GM21360 (cell line): ENCODE data around the gene MZT2B.
A peak's percentile ranks its signal among the peaks of the same experiment; 100 is the strongest.
"Not testable (repeated sequence)": the region's sequence is repeated elsewhere in the genome, so short reads cannot be mapped to it uniquely, and the experiment has no call there.

Experiments used
- ATAC-seq: cut with Tn5 transposase; IDR thresholded peaks from one replicate; pipeline ENCODE4 v1.9.1; 2021; ENCODE audit warnings: mild to moderate bottlenecking, moderate library complexity; ENCODE audit not compliant: unreplicated experiment

The MZT2B gene

DNA sequence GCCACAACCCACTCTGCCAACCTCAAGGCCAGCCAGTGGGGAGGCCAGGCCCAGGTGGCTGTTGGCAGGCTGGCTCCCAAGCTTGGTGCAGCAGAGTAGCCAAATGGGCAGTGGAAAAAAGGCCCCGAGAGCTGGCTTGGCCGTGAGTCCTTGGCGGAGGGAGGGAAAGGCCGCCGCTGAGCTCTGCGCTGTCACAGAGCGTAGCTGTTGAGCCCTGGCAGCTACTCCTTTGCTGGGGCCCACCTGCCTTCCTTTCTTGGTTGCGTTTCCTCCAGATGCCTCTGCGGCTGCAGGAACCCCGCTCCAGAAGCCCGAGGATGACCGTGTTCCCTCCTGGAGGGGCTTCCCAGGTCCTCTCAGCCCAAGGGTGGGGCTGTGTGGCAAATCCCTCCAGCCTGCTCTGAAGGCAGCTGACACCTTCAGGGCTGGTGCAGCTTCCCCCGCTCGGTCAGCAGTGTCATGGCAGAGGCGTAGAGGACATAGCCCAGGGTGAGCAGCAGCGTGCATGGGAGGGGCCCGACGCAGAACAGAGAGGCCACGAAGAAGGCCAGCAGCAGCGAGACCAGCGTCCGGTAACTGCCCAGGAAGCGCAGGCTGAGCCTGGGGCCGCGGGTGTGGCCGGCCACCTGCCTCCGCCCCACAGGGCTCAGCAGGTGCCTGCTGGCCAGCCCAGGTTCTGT is 29.8 kb upstream of the MZT2B start:
- not testable (repeated sequence) for ATAC-seq

DNA sequence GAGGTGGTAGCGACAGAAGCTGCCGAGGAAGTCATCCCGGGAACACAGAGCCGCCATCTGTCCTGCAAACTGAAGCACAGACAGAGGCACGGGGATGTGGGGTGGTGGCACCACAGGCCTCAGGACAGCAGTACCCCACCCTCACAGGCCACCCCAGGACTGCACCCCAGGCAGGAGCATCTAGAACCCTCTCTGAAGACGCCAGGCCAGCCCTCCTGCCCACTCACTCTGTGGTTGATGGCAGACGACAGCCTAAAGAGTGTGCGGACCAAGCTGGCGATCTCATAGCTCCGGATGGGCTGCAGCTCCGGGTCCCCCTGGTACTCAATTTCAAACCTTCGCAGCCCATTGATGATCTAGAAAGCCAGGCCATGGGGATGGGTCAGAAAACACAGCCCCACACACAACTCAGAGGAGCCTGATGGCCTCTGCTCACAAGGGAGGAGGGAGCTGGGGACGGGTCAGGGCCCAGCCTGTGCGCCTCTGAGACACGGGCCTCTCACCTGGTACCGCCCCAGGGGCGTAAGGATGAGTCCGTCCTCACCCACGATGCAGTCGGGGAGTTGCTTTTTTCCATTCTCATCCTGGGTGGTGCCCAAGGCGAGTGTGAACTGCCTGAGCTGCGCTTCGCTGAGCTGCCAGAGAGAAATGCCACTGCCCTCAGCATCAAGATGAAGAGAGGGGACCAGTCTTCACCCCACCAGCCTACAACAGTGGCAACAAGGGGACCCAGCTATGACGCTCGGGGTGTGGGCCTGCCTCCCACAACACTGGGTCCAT is 29.1 kb upstream of the MZT2B start:
- no peak for ATAC-seq

DNA sequence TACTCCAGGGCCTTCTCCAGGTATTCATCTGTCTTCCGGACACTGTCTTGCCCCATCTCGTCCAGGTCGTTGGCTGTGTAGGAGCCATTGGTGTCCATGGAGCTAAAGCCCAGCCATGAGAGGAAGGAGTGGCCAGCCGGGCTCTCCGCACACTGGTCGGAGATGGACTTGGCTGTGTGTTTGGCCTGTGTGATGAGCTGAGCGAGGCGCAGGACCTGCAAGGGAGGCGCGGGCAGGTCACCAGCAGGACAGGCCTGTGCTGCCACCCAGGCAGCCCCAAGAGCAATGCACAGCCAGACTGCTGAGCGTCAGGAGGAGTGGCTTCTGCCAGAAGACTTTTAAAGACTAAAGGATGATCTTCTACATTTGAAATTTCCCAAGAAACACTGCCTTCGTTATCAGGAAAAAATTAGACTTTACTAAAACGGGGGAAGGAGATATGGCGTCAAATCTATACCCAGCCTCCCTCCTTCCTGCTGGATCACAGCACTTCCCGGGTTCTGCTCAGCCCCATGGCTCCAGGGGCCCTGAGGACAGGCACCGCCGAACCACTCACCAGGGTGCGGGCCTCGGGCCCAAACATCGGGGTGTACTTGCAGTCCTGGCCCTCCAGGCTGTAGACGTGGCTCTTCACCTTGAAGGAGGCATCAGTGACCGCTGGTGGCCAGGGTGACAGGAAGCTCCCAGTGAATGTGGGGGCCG is 28.2 kb upstream of the MZT2B start:
- not testable (repeated sequence) for ATAC-seq

DNA sequence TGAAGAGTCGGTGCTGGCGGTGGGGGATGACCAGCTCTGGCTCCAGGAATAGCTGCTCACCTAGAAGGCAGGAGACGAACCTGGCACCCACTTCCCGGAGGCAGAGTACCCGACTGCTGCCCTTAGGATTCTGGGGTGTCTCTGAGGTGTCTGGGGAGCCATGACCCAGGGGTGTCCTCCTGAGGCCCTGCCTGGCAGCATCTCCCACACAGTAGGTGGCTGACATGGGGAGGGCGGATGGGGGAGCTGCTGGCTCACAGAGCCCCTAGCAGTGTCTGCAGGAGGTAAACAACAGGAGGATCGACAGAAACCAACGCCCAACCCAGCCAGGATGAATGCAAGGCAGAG is 27.7 kb upstream of the MZT2B start:
- ATAC-seq = not testable (repeated sequence)

DNA sequence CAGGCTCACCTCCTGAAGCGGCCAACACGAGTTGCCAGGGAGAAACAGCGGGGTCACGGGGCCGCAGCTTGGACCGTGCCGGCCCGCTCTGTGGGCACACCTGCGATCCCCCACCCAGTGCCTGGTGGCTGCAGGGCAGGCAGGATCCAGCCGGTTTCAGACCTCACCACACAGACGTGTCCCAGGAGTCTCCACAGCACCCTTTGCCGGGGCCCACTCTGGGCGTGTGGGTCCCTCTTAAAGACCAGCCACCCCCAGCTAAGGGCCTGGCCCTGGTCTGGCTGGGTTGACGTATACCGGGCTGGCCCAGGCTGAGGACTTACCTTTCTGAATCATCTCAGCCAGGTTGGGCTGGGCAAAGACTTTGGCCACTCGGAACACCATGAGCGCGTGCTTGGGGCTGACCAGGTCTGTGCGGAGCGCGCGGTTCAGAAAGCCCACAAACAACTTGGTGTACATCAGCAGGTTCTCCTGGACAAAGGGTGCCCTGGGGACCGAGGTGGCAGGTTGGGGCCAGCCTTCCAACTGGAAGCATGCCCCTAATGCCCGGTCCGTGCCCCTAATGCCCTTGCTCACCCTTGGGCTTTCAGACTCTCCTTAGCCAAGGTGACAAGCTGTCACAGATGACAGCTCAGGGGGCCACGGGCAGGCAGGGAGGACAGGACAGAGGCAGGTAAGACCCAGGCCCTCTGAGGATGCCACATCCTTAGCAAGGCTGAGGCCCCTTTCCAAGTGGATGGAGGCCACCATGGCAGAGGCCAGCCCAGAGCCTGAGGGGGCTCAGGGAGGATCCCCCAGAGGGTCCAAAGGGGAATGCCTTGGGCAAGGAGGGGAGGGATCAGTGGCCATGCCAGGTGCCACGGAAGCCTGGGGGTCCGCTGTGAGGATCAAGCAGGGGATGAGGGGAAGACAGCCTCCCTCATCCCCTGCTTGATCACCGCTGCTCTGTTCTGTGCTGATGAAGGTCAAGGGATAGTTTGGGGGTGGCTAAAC is 27.0 kb upstream of the MZT2B start:
- no peak for ATAC-seq

DNA sequence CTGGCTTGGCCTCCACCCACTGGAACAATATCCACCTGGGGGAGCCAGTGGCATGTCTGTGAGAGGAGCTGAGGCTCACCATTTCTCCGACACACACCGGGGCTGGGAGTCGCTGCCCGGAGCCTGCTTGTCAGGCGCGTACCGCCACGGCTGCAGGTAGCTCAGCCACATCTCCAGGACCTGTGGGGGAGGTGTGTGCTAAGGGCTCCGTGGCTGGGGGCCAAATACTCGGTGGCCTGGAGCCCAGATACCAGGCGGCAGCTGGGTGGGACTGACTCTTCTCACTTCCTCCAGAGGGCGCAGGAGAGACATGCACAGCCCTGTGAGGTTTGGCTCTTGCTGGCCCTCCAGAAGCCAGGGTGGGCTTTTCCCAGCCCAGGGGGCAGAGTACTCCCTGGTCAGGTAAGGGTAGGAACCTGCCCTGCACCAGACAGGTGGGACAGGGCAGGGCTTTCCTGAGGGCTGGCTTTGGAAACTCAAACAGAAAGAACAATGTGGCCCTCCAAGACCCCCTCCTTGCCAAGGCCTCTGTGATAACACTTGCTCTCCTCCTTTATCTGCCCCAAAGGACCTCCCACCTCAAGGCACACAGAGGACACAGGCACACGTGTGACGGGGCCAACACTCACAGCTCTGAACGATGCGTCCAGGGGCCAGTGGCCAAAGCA is 26.0 kb upstream of the MZT2B start:
- ATAC-seq = not testable (repeated sequence)

DNA sequence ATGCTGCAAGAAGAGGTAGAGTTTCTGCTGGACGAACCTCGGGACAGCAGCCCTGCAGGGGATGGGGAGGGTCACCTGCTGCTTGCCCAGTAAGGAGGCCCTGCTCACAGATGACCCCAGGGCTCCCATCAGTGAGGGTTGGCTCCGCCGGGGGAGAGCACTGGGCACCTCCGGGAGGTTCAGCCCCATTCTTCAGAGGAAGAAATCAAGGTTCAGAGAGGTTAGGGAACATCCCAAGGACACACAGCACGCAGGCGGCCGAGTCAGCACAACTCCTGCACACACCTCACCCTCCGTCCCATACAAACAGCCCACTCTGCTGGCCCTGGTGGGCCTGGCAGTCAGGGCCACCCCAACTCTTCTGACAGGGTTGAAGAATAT is 25.4 kb upstream of the MZT2B start:
- ATAC-seq = no peak

DNA sequence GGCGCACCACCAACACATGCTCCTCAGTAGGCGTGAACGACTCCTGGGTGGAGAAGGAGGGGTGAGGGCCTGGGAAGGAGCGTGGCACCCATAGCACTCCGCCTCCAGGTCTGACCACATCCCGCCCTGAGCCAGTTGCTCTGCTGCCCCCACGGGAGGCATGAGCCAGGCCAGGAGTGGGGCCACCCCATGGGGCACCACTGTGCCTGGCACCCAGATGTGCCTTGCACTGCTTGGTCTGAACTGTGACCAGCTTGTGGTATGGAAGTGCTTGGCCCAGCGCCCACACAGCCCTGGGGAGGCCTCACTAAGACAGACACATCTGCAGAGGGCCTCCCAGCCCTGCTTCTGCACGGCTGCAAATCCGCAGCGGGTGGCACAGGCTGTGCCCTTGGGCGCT is 24.7 kb upstream of the MZT2B start:
- peak; percentile 25 for ATAC-seq

DNA sequence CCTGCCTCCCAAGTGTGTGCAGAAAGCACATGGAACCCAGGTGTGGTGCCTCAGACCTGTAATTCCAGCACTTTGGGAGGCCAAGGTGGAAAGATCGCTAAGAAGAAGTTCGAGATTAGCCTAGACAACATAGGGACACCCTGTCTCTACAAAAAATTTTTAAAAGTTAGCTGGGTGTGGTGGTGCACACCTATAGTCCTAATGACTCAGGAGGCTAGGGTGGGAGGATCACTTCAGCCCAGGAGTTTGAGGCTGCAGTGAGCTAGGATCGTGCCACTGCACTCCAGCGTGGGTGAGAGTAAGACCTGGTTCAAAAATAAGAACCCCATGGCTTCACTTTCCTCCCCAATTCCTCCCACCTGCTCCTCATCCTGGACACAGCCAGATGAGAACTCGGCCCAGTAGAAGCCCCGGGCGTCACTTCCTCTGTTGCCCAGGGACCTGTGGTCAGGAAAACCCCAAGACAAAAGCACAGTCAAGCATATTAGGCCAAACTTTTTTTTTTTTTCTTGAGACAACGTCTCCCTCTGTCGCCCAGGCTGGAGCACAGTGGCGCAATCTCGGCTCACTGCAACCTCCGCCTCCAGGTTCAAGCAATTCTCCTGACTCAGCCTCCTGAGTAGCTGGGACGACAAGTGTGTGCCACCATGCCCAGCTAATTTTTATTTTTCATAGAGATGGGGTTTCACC is 24.1 kb upstream of the MZT2B start:
- ATAC-seq = peak; percentile 76

DNA sequence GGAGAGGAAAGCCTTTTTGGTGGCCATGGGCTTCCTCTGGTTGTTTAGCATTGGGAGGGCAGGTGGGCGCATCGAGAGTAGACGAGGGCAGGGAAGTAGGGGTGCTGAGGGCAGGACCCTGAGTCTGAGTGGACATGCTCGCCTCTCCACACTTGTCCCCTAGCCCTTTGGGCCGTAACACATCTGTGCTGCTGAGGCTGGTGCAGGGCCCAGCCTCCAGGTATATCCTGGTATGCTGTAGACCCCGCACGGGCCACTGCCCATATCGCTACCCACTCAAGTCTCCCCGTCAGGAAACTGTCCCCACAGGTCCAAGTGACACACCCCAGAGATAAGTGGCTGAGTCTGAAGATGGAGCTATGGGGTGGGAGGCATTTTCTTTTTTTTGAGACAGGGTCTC is 23.4 kb upstream of the MZT2B start:
- ATAC-seq = no peak

DNA sequence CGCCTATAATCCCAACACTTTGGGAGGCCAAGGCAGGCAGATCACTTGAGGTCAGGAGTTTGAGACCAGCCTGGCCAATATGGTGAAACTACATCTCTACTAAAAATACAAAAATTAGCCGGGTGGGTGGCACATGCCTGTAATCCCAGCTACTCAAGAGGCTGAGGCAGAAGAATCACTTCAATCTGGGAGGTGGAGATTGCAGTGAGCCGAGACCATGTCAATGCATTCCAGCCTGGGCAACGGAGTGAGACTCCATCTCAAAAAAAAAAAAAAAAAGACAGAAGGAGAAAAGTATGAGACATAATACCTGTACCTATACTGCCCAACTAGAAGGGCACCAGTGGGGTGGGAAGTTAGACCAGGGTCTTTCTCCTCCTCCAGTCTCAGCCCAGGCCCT is 22.7 kb upstream of the MZT2B start:
- not testable (repeated sequence) for ATAC-seq

DNA sequence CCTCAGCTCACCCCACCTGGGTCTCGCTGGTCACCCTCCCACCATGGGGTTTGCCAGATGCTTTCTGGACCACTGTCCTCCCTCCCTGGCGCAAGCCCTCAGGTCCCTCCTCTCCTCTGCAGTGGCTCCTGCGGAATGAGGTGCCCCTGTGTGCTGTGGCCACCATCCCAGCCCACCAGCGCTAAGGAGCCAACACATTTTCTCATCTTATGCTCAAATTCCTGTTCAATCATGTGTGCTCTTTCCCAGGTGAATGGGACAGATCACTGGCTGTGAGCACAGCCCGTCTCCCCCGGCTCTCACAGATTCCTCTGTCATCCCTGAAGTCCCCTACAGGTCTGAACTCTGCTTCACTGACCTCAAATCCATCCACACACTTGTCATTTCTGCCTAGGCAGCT is 21.9 kb upstream of the MZT2B start:
- no peak for ATAC-seq

DNA sequence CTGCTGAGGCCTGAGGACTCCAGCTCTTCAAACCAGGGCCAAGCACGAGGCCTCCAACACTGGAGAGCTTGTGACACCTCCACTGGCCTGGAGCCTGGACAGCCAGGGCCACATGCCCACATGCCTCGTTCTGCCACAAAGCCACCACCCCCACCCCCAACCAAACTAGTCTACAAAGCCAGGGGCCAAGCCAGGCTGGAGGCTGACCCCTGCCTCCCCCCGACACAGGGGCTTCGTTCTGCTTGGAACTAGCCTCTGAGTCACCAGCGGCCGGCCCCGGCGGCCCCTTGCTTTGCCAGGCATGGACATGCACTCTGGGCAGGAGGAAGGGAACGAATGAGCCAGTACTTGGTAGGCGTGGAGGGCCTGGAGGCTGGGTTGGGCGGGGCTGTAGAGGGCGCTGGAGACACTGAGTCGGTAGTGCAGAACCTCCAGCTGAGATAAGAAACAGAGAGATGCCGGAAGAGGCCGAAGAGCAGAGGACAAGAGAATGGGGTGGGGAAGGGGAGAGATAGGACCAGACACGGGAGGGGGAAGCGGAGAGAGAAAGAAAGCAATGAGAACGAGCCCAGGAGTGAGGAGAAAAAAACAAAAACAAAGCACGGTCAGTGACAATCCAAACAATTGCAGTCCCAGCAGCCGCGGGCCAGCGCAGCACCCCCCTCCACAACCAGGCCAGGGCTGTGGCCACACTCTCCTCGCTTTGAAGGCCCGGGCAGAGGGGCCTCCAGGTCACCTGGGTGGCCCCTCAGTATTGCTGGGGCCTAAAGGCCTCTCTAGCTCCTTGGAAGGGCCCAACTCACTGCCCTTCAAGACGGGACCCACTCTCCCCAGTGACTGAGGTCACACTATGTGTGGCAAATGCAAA is 21.0 kb upstream of the MZT2B start:
- not testable (repeated sequence) for ATAC-seq

DNA sequence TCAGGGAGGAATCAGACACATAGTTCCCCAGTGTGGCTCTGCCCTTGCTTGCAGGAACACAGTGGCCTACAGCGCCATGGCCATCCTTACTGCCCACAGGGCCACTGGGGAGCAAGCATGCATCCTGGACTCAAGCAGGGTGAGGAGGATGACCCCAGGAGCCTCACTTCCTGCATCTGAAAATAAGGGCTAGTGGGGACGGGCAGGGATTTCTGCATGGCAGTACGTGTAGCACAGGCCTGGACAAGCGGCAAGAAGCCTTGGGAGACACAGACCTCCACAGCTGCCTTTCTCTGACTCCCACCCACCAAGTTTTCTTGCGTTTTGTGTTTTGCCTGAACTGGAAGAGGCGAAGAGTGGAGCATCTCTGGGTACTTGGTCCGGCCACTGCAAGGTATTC is 19.6 kb upstream of the MZT2B start:
- ATAC-seq = not testable (repeated sequence)

DNA sequence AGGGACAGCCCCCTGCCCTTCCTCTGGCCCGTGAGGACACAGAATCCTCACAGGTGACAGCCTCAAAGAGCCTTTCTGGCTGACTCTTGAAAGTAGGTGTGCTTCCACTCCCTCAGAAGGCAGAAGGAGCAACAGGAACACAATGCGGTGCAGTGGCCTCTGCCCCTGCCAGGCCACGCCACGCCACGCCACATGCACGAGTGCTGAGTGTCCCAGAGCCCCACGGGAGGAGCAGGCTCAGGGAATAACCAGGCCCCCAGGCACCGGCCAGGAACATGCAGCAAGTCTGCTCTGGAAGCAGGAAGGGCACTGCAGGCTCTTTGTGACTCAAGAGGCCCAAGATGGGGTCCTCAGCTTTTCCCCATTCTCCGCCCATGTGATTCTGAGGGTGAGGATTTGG is 19.1 kb upstream of the MZT2B start:
- no peak for ATAC-seq

DNA sequence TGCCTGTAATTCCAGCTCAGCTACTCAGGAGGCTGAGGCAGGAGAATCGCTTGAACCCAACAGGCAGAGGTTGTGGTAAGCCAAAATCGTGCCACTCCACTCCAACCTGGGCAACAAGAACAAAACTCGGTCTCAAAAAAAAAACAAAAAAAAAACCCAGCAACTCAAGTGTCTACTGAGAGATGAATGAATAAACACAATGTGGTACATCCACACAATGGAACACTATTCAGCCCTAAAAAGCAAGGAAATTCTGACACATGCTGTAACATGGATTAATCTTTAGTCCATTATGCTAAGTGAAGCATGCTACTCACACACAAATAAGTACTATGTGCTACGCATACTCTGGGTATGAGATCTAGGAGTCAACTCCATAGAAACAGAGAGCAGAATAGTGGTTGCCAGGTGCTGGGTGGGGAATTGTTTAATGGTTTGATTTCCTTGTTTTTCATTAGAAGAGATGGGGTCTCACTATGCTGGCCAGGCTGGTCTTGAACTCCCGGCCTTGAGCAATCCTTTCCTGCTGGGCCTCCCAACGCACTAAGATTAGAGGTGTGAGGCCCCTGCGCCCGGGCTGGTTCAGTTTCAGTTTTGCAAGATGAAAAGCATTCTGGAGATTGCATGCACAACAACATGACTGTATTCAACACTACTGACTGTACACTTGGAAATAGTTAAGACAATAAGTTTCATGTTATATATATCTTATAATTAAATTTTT is 16.6 kb upstream of the MZT2B start:
- ATAC-seq = no peak

DNA sequence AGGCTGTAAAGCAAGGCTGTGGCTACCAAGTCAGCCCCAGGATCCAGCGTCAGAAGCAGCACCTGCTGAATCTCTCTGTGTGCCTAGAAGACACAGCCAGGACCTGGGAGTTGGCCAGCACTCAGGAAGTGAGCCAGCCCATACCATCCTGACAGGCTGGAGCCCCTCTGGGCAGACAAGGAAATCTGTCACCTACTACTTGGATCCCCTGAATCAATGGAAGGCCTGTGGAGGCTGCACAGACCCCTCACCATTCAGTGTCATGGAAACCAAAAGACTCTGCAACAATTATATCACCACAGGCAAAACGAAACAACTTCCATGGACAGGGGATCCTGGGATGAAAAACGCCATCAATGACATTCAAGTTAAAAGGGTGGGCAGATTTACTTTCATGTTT is 15.5 kb upstream of the MZT2B start:
- not testable (repeated sequence) for ATAC-seq

DNA sequence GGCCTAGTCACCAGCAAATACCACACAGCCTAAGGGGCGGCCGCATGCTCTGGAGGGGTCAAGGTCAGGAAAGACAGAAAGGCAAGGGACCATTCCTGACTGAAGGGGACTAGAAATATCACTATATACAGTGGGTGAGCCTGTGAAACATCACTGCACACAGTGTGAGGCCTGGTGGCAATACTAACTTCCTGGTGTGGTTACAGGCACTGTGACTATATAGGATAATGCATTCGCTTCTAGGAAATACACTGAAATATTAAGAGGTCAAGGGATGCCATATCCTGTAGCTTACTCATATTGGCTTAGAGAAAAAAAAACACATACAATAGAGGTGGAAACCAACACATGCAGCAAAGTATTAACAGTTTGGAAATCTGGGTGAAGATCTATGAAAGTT is 12.9 kb upstream of the MZT2B start:
- not testable (repeated sequence) for ATAC-seq
